Body of pancreas (tissue), 4 donors: ENCODE measurements around the gene LPCAT1. TPM values are rescaled to one million over a fixed set of nuclear protein-coding genes. Genes with fewer than 3 reads are reported as not detected.
"Not testable (repeated sequence)": the region's sequence is repeated elsewhere in the genome, so short reads cannot be mapped to it uniquely, and the experiment has no call there.

Experiments used
- ATAC-seq: fragments of 150-250 bp; one replicate; pipeline ENCODE4 v1.9.1; 2016
- DNase-seq, 4 donors: peaks; one replicate each; pipeline ENCODE4 v3.0.0-alpha.2; 2019
- H3K27ac ChIP-seq, 4 donors: fragments of 200-600 bp; sonication (generic); 1 replicate in 3 of 4; 2 replicates in 1 of 4; pipeline versions ENCODE4 v1.5.1 to v1.6.1; 2016 to 2019; ENCODE audit warnings: mild to moderate bottlenecking in 1 of 4, mixed read lengths in 1 of 4, moderate library complexity in 1 of 4
- H3K27me3 ChIP-seq, 2 donors: fragments of 200-600 bp; sonication (generic); one replicate each; pipeline ENCODE4 v1.6.0; 2016; ENCODE audit warnings: mild to moderate bottlenecking in 1 of 2
- H3K36me3 ChIP-seq, 2 donors: fragments of 200-600 bp; sonication (generic); replicated peaks in 1 of 2; 2 replicates each; pipeline ENCODE4 v1.5.1; 2016; ENCODE audit warnings: low read depth in 2 of 2; ENCODE audit not compliant: insufficient read depth in 1 of 2
- H3K4me1 ChIP-seq: fragments of 200-600 bp; sonication (generic); one replicate; pipeline ENCODE4 v1.6.0; 2016
- H3K4me3 ChIP-seq, 2 donors: fragments of 200-600 bp; sonication (generic); 1 replicate in 1 of 2; 2 replicates in 1 of 2; pipeline ENCODE4 v1.5.1; 2016 to 2019
- H3K9me3 ChIP-seq, 3 donors: fragments of 200-600 bp; sonication (generic); 1 replicate in 2 of 3; 2 replicates in 1 of 3; pipeline ENCODE4 v1.5.1; 2016
- POLR2A ChIP-seq, 3 donors: fragments of 450-650 bp; IDR thresholded peaks; one replicate each; pipeline ENCODE4 v1.6.1; 2016; ENCODE audit warnings: antibody characterized with exemption in 3 of 3, mild to moderate bottlenecking in 2 of 3
- WGBS, 2 donors: methylation state at CpG; one replicate each; pipeline ENCODE4 v1.1.5; 2017; 5-methylcytosine and 5-hydroxymethylcytosine counted together
- intact Hi-C: fragments of 100-400 bp; cut with DNase I; formaldehyde crosslinking; loops from one replicate; pipeline ENCODE4 v1.15.1; 2023
- total RNA-seq, 2 donors: library from RNA; depleted of rRNA; stranded (reverse); fragments of >200 nt; gene quantifications; one replicate each; pipeline ENCODE4 v1.1.0, GENCODE V29; 2016
- TF ChIP-seq, protein P1 (sequence below), 7 experiments: fragments of 450-650 bp in 4 of 7; fragments of 200-600 bp in 3 of 7; sonication (generic) in 3 of 7; IDR thresholded peaks; one replicate each; pipeline ENCODE4 v1.5.1; 2016 to 2019; ENCODE audit warnings: antibody characterized with exemption in 7 of 7

LPCAT1 gene
- total RNA-seq, 2 donors from 2014 or later, result 17.1 to 21.5 TPM

DNA sequence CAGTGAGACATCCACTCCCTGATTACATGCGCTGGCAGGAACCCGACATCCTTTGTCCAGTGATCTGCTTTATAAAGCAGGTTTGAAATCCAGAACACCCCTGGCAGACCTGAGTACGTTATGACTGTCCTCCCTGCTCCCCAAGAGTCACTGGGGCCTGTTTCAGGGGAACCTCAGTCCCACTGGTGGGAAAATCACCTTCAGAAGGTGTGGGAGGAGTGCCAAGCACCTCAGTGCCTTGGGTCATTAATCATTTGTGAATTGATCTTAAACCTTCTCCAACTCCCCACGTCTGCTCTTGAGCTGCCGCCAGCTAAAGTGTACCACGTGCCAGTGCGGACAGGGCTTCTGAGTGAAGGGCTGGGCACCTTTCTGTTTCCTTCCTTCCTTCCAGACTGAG, 94.7 kb downstream of the LPCAT1 start:
- WGBS, 2 donors, result 54 to 73% methylated on average over 7 of the region's 7 CpGs
- Histone ChIP-seq H3K27me3 (no peaks in the 10 kb centered on the region), H3K4me3 (no peak overlapping the region), H3K36me3 (no peaks in the 10 kb centered on the region), H3K9me3 (peaks cover 0 to 15% (median 0%) of the 10 kb centered on the region in 3 donors), H3K27ac (no peak overlapping the region), H3K4me1 (no peaks in the 10 kb centered on the region)
- no peak for TF ChIP-seq POLR2A (IDR thresholded peaks at IDR 0.05)
- TF ChIP-seq, protein P1, sequence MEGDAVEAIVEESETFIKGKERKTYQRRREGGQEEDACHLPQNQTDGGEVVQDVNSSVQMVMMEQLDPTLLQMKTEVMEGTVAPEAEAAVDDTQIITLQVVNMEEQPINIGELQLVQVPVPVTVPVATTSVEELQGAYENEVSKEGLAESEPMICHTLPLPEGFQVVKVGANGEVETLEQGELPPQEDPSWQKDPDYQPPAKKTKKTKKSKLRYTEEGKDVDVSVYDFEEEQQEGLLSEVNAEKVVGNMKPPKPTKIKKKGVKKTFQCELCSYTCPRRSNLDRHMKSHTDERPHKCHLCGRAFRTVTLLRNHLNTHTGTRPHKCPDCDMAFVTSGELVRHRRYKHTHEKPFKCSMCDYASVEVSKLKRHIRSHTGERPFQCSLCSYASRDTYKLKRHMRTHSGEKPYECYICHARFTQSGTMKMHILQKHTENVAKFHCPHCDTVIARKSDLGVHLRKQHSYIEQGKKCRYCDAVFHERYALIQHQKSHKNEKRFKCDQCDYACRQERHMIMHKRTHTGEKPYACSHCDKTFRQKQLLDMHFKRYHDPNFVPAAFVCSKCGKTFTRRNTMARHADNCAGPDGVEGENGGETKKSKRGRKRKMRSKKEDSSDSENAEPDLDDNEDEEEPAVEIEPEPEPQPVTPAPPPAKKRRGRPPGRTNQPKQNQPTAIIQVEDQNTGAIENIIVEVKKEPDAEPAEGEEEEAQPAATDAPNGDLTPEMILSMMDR (IDR thresholded peaks at IDR 0.05), result no peak
- intact Hi-C loops, result no loop called here
- ATAC-seq, result no peak
- peak in 1 of 4 donors; percentile 2 for DNase-seq

DNA sequence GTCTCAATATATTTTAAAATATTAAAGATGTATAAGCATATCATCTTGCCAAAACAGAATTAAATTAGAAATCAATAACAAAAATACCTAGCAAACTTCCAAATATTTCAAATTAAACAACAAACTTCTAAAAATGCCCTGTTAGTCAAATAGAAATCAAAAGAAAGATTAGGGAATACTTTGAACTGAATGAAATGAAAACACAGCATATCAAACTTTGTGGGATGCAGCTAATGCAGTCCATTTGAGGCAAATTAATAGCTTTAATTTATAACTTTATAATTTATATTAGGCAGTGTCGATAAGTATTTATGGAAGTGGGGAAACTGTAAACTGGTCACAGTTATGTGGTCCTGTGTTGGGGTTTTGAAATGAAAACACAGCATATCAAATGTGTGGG, 95.7 kb downstream of the LPCAT1 start:
- H3K9me3 ChIP-seq, result peaks cover 0 to 15% (median 0%) of the 10 kb centered on the region in 3 donors
- intact Hi-C loops, result no loop called here
- H3K4me3 ChIP-seq, result no peak overlapping the region
- no peak for DNase-seq
- 53 to 74% methylated on average over 1 of the region's 1 CpG for WGBS, 2 donors
- H3K27me3 ChIP-seq, result no peaks in the 10 kb centered on the region
- no peaks in the 10 kb centered on the region for H3K4me1 ChIP-seq
- no peak for ATAC-seq
- H3K36me3 ChIP-seq, result no peaks in the 10 kb centered on the region
- TF ChIP-seq, protein P1 (IDR thresholded peaks at IDR 0.05), result no peak
- TF ChIP-seq POLR2A (IDR thresholded peaks at IDR 0.05), result no peak
- H3K27ac ChIP-seq, result no peak overlapping the region

DNA sequence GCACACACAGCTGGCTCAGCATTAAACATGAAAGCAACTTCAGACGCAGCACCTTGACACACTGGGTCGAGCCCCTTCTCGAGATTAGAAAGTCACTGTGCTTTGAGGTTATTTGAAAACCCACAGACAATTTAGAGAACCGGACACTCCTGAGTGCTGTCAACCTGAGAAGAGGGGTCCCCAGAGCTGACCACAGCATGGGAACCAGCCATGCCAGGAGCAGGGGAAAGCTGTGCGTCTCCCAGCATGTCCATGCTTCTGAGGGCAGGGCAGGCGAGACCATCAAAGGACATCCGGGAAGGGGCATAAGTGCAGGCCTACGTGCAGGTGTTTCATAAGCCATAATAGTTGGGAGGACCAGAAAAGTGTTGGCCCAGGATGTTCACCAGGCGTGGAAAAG, 99.0 kb downstream of the LPCAT1 start:
- Histone ChIP-seq H3K36me3 (no peaks in the 10 kb centered on the region), H3K27me3 (no peaks in the 10 kb centered on the region), H3K4me3 (no peak overlapping the region), H3K4me1 (no peaks in the 10 kb centered on the region), H3K9me3 (peaks cover 0 to 15% (median 0%) of the 10 kb centered on the region in 3 donors), H3K27ac (no peak overlapping the region)
- WGBS, 2 donors, result 71 to 73% methylated on average over 9 of the region's 9 CpGs
- TF ChIP-seq, protein P1 (IDR thresholded peaks at IDR 0.05), result no peak
- TF ChIP-seq POLR2A (IDR thresholded peaks at IDR 0.05), result no peak
- ATAC-seq, result no peak
- intact Hi-C loops, result no loop called here
- DNase-seq, result no peak

DNA sequence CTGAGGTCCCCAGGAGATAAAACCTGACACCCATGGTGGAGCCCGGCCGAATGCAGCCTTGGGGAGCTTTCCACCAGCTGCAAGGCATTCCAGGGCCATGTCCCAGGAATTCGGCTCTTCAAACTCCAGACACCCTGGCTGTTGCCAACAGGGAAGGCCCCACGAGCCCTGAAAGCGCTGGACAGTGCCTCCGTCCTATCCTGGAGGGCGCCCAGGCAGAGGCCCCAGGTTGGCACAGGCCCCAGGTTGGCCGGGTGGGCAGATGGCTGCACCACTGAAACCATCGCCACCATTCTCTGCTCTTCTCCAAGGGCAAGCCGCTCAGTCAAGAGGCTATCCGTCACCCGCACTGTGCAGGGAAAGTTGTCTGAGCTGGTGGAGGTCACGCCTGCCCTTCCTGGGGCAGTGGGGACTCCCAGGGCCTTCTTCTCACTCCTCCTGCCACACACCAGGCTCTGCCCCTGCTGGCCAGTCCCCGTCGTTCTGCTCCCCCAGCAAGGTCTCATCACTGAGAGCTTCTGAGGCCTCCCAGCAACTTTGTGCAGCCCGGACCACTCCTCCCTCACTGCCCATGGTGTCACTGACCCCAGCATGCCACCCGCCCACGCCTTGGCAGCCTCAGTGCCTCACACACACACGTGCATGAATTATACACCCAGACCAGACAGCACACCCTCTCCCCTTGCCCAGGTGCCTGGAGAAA, 99.7 kb downstream of the LPCAT1 start:
- DNase-seq (no peak), ATAC-seq (no peak)
- Histone ChIP-seq H3K27ac (no peak overlapping the region), H3K36me3 (no peaks in the 10 kb centered on the region), H3K27me3 (no peaks in the 10 kb centered on the region), H3K9me3 (peaks cover 0 to 13% (median 0%) of the 10 kb centered on the region in 3 donors), H3K4me1 (no peaks in the 10 kb centered on the region), H3K4me3 (no peak overlapping the region)
- WGBS, 2 donors, result 30 to 48% methylated on average over 2 to 19 of the region's 19 CpGs
- no peak for TF ChIP-seq POLR2A (IDR thresholded peaks at IDR 0.05)
- intact Hi-C loops, result no loop called here

DNA sequence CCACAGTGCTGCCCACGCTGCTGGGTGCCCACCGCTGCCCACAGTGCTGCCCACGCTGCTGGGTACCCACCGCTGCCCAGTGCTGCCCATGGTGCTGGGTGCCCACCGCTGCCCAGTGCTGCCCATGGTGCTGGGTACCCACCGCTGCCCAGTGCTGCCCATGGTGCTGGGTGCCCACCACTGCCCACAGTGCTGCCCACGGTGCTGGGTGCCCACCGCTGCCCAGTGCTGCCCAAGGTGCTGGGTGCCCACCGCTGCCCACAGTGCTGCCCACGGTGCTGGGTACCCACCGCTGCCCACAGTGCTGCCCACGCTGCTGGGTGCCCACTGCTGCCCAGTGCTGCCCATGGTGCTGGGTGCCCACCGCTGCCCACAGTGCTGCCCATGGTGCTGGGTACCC, 101.2 kb downstream of the LPCAT1 start:
- DNase-seq, H3K36me3 ChIP-seq, intact Hi-C loops, H3K4me3 ChIP-seq, H3K27ac ChIP-seq, H3K27me3 ChIP-seq, ATAC-seq, H3K4me1 ChIP-seq, H3K9me3 ChIP-seq: not testable (repeated sequence)
- WGBS, 2 donors, result 76% methylated on average over 6 of the region's 13 CpGs; no CpG with 5 or more reads in 1 of the 2 donors
